Caco-2 (cell line): ENCODE data around the gene TENM4. TPM values are rescaled to one million over a fixed set of nuclear protein-coding genes. Genes with fewer than 3 reads are reported as not detected.

Source experiments
- BruUV-seq: library from RNA; stranded (reverse); fragments of 400-500 nt; replicated peaks from 2 replicates; lab custom pipeline; 2021; lab: Mats Ljungman, UMichigan
- CTCF ChIA-PET: fragments of 300-600 bp; sonication (Branson Sonifier 250); formaldehyde crosslinking; loops from one replicate; lab custom pipeline; 2022; ENCODE audit warnings: antibody characterized with exemption; lab: Charles Lee
- POLR2A ChIA-PET: fragments of 300-600 bp; sonication (Branson Sonifier 250); formaldehyde crosslinking; loops from one replicate; lab custom pipeline; 2022; ENCODE audit warnings: antibody characterized with exemption; lab: Charles Lee
- DNase-seq, 2 experiments: peaks; one replicate each; pipeline versions ENCODE4 v3.0.0 to v3.0.0-alpha.2; 2020 to 2022
- H3K27me3 ChIP-seq: replicated peaks from 2 replicates; pipeline ENCODE4 v1.6.0; 2011; ENCODE audit warnings: low read length; ENCODE audit not compliant: control insufficient read depth, insufficient read depth
- H3K36me3 ChIP-seq: 2 replicates; pipeline ENCODE4 v1.5.1; 2011; ENCODE audit warnings: low read length; ENCODE audit not compliant: control insufficient read depth, insufficient read depth
- H3K4me1 ChIP-seq: fragments of 250-450 bp; sonication (Bioruptor Pico); 2 replicates; pipeline ENCODE4 v1.5.1; 2020; ENCODE audit warnings: mild to moderate bottlenecking
- H3K4me3 ChIP-seq: 2 replicates; pipeline ENCODE4 v1.5.1; 2011; ENCODE audit warnings: low read depth, mild to moderate bottlenecking, control low read depth, low read length
- H3K9me3 ChIP-seq: fragments of 250-450 bp; sonication (Bioruptor Pico); 2 replicates; pipeline ENCODE4 v1.5.1; 2020; ENCODE audit warnings: mild to moderate bottlenecking, moderate library complexity
- H3K27ac Mint-ChIP-seq: one replicate; pipeline ENCODE4 v1.8.0; 2022; ENCODE audit warnings: mixed read lengths; ENCODE audit not compliant: unreplicated experiment
- H3K27me3 Mint-ChIP-seq: one replicate; pipeline ENCODE4 v1.8.0; 2022; ENCODE audit warnings: mixed read lengths; ENCODE audit not compliant: insufficient read depth, unreplicated experiment
- H3K36me3 Mint-ChIP-seq: one replicate; pipeline ENCODE4 v1.8.0; 2022; ENCODE audit warnings: mild to moderate bottlenecking, mixed read lengths; ENCODE audit not compliant: insufficient read depth, unreplicated experiment
- H3K4me1 Mint-ChIP-seq: one replicate; pipeline ENCODE4 v1.8.0; 2022; ENCODE audit warnings: low read depth, mixed read lengths; ENCODE audit not compliant: unreplicated experiment
- H3K4me3 Mint-ChIP-seq: one replicate; pipeline ENCODE4 v1.8.0; 2022; ENCODE audit warnings: mild to moderate bottlenecking, moderate library complexity, mixed read lengths; ENCODE audit not compliant: unreplicated experiment
- H3K9me3 Mint-ChIP-seq: one replicate; pipeline ENCODE4 v1.8.0; 2022; ENCODE audit warnings: mixed read lengths; ENCODE audit not compliant: unreplicated experiment
- CTCF ChIP-seq, 2 experiments: fragments of 200-600 bp in 1 of 2; IDR thresholded peaks; 1 replicate in 1 of 2; 2 replicates in 1 of 2; pipeline versions ENCODE4 v1.5.1 to v1.8.0; 2011 to 2022; ENCODE audit warnings: antibody characterized with exemption in 1 of 2, control low read depth in 1 of 2, inconsistent platforms in 1 of 2, low read depth in 1 of 2, low read length in 1 of 2, mild to moderate bottlenecking in 1 of 2, moderate library complexity in 1 of 2; ENCODE audit not compliant: insufficient read depth in 1 of 2, severe bottlenecking in 1 of 2, unreplicated experiment in 1 of 2
- intact Hi-C: fragments of 100-400 bp; cut with micrococcal nuclease; formaldehyde crosslinking; loops from one replicate; pipeline ENCODE4 v1.10.0; 2022; ENCODE audit not compliant: unreplicated experiment
- total RNA-seq: library from RNA; stranded (reverse); gene quantifications from 2 replicates; pipeline ENCODE4 v1.2.3, GENCODE V29; 2022

Gene TENM4
- total RNA-seq, 1 experiment from 2014 or later = 1.1 TPM

GRCh38 chr11:78722786-78723185 is 718.0 kb downstream of the TENM4 start:
- TF ChIP-seq CTCF (IDR thresholded peaks at IDR 0.05; ENCODE audit: insufficient read depth in 1 of 2, low read depth in 1 of 2, low read length in 1 of 2, severe bottlenecking in 1 of 2, unreplicated experiment in 1 of 2) = no peak
- DNase-seq = no peak
- Histone ChIP-seq H3K27me3 (no peaks in the 10 kb centered on the region; the same call in 1 of the 2 replicates), H3K4me3 (no peak overlapping the region), H3K9me3 (no peaks in the 10 kb centered on the region), H3K36me3 (no peaks in the 10 kb centered on the region), H3K4me1 (no peaks in the 10 kb centered on the region)
- Mint-ChIP-seq H3K36me3 (no peaks in the 10 kb centered on the region), H3K9me3 (no peaks in the 10 kb centered on the region), H3K4me1 (no peaks in the 10 kb centered on the region), H3K27me3 (peaks cover 8% of the 10 kb centered on the region), H3K4me3 (no peak overlapping the region), H3K27ac (no peak overlapping the region)
- intact Hi-C loops = no loop called here
- CTCF ChIA-PET = interaction anchor here (0.6 to 1.1 kb wide), 2 partner anchors 77 to 323 kb away, joined by 3 to 4 read pairs; no protein-coding TSS in a partner anchor
- POLR2A ChIA-PET = interaction anchor here (0.6 kb wide), 1 partner anchor 75 kb away, joined by 4 read pairs; no protein-coding TSS in a partner anchor
- no TSS peak for BruUV-seq

GRCh38 chr11:78720281-78720989 is 720.4 kb downstream of the TENM4 start:
- no peaks in the 10 kb centered on the region for H3K9me3 ChIP-seq
- no peaks in the 10 kb centered on the region for H3K4me1 Mint-ChIP-seq
- DNase-seq = no peak
- no TSS peak for BruUV-seq
- H3K27ac Mint-ChIP-seq = no peak overlapping the region
- no peak overlapping the region for H3K4me3 ChIP-seq
- H3K36me3 Mint-ChIP-seq = no peaks in the 10 kb centered on the region
- no peaks in the 10 kb centered on the region for H3K9me3 Mint-ChIP-seq
- H3K27me3 ChIP-seq = no peaks in the 10 kb centered on the region; the same call in 1 of the 2 replicates
- no peak overlapping the region for H3K4me3 Mint-ChIP-seq
- intact Hi-C loops = no loop called here
- H3K27me3 Mint-ChIP-seq = peaks cover 7% of the 10 kb centered on the region
- no peaks in the 10 kb centered on the region for H3K36me3 ChIP-seq
- ChIA-PET CTCF (interaction anchor here (10.4 kb wide), 1 partner anchor 75 kb away, joined by 392 read pairs; no protein-coding TSS in a partner anchor), POLR2A (no interaction called here)
- TF ChIP-seq CTCF (IDR thresholded peaks at IDR 0.05; ENCODE audit: insufficient read depth in 1 of 2, low read depth in 1 of 2, low read length in 1 of 2, severe bottlenecking in 1 of 2, unreplicated experiment in 1 of 2) = no peak
- H3K4me1 ChIP-seq = no peaks in the 10 kb centered on the region

GRCh38 chr11:78717041-78717440 is 723.8 kb downstream of the TENM4 start:
- Histone ChIP-seq H3K4me1 (no peaks in the 10 kb centered on the region), H3K4me3 (no peak overlapping the region), H3K9me3 (no peaks in the 10 kb centered on the region), H3K36me3 (no peaks in the 10 kb centered on the region), H3K27me3 (no peaks in the 10 kb centered on the region; the same call in 1 of the 2 replicates)
- intact Hi-C loops = loop anchor here (5.0 kb wide), 1 partner anchor 95 kb away; no protein-coding TSS in a partner anchor
- Mint-ChIP-seq H3K27me3 (peaks cover 11% of the 10 kb centered on the region), H3K36me3 (no peaks in the 10 kb centered on the region), H3K4me1 (no peaks in the 10 kb centered on the region), H3K9me3 (no peaks in the 10 kb centered on the region), H3K4me3 (no peak overlapping the region), H3K27ac (no peak overlapping the region)
- POLR2A ChIA-PET = no interaction called here
- DNase-seq = no peak
- CTCF ChIA-PET = interaction anchor here (0.5 to 10.4 kb wide), 5 partner anchors 11 to 72 kb away, joined by 3 to 392 read pairs (median 3); no protein-coding TSS in a partner anchor
- BruUV-seq = no TSS peak
- TF ChIP-seq CTCF (IDR thresholded peaks at IDR 0.05; ENCODE audit: insufficient read depth in 1 of 2, low read depth in 1 of 2, low read length in 1 of 2, severe bottlenecking in 1 of 2, unreplicated experiment in 1 of 2) = no peak
